ENCODE measurements around the gene PAN3.

Gene PAN3

GRCh38 chr13:28100150-28101121, 37.9 kb upstream of the PAN3 start, which contains the start of gene FLT3 (continued):
- TF ChIP-seq ZNF626 (tag by site-specific recombination; IDR thresholded peaks at IDR 0.05) (no peak), ZFP69B (tag by site-specific recombination; IDR thresholded peaks at IDR 0.05) (peak; percentile 30; the same call in 1 of the 2 replicates), ZNF670 (tag by site-specific recombination; IDR thresholded peaks at IDR 0.05; ENCODE audit: low read depth) (no peak), BCL6B (tag by site-specific recombination; IDR thresholded peaks at IDR 0.05) (no peak), SCRT2 (tag by site-specific recombination; IDR thresholded peaks at IDR 0.05) (0 out of 2 replicates have a peak, but pooled peaks have one; percentile 16), ZNF629 (tag by site-specific recombination; IDR thresholded peaks at IDR 0.05) (no peak), KLF1 (tag by site-specific recombination; IDR thresholded peaks at IDR 0.05) (no peak), ZNF48 (tag by site-specific recombination; IDR thresholded peaks at IDR 0.05) (no peak), ZNF133 (tag by site-specific recombination; IDR thresholded peaks at IDR 0.05) (no peak), REPIN1 (tag by site-specific recombination; IDR thresholded peaks at IDR 0.05; ENCODE audit: low read depth) (no peak), ZNF645 (tag by site-specific recombination; IDR thresholded peaks at IDR 0.05) (no peak), BCL11B (tag by site-specific recombination; IDR thresholded peaks at IDR 0.05; ENCODE audit: low read depth) (no peak), GFI1B (tag by site-specific recombination; IDR thresholded peaks at IDR 0.05) (no peak), SALL2 (tag by site-specific recombination; IDR thresholded peaks at IDR 0.05; ENCODE audit: borderline replicate concordance) (no peak), ZNF792 (tag by site-specific recombination; IDR thresholded peaks at IDR 0.05) (no peak), ZBTB8A (tag by site-specific recombination; IDR thresholded peaks at IDR 0.05) (peak; percentile 71), ZBTB48 (tag by site-specific recombination; IDR thresholded peaks at IDR 0.05) (peak; percentile 89), ZNF114 (tag by site-specific recombination; IDR thresholded peaks at IDR 0.05) (no peak), ZNF214 (tag by site-specific recombination; IDR thresholded peaks at IDR 0.05; ENCODE audit: borderline replicate concordance) (no peak), GLIS1 (tag by site-specific recombination; IDR thresholded peaks at IDR 0.05) (peak; percentile 79), ZNF239 (tag by site-specific recombination; IDR thresholded peaks at IDR 0.05) (no peak), ZNF140 (tag by site-specific recombination; IDR thresholded peaks at IDR 0.05) (no peak), ZNF510 (tag by site-specific recombination; IDR thresholded peaks at IDR 0.05; ENCODE audit: insufficient replicate concordance) (no peak), ZNF174 (tag by site-specific recombination; IDR thresholded peaks at IDR 0.05) (no peak), ZNF302 (tag by site-specific recombination; IDR thresholded peaks at IDR 0.05; ENCODE audit: low read depth) (no peak), ZNF138 (tag by site-specific recombination; IDR thresholded peaks at IDR 0.05; ENCODE audit: borderline replicate concordance) (no peak), ZNF473 (tag by site-specific recombination; IDR thresholded peaks at IDR 0.05) (no peak), ZNF18 (tag by site-specific recombination; IDR thresholded peaks at IDR 0.05) (no peak), WT1 (tag by site-specific recombination; IDR thresholded peaks at IDR 0.05) (no peak; the same call in 1 of the 2 replicates), MZF1 (tag by site-specific recombination; IDR thresholded peaks at IDR 0.05; ENCODE audit: borderline replicate concordance) (0 out of 2 replicates have a peak, but pooled peaks have one; percentile 33), ZNF169 (tag by site-specific recombination; IDR thresholded peaks at IDR 0.05) (no peak), ZNF37A (tag by site-specific recombination; IDR thresholded peaks at IDR 0.05) (no peak), ZNF549 (tag by site-specific recombination; IDR thresholded peaks at IDR 0.05) (no peak), ZNF701 (tag by site-specific recombination; IDR thresholded peaks at IDR 0.05) (no peak), ZBTB7A (tag by site-specific recombination; IDR thresholded peaks at IDR 0.05; ENCODE audit: low read depth) (no peak), ZNF155 (tag by site-specific recombination; IDR thresholded peaks at IDR 0.05) (no peak), ZNF785 (tag by site-specific recombination; IDR thresholded peaks at IDR 0.05) (no peak), ZNF514 (tag by site-specific recombination; IDR thresholded peaks at IDR 0.05) (no peak), ZNF501 (tag by site-specific recombination; IDR thresholded peaks at IDR 0.05) (no peak), ZNF324 (tag by site-specific recombination; IDR thresholded peaks at IDR 0.05) (no peak)

Data from HEK293 (cell line).